Epithelial cell of prostate (primary cell): ENCODE results near the gene SLC22A16.
A peak's percentile ranks its signal among the peaks of the same experiment; 100 is the strongest.
"Not testable (repeated sequence)": the region's sequence is repeated elsewhere in the genome, so short reads cannot be mapped to it uniquely, and the experiment has no call there.

Source experiments
- DNase-seq: peaks from one replicate; pipeline ENCODE4 v3.0.0-alpha.2; 2011; ENCODE audit warnings: low read depth, low spot score
- H3K27ac ChIP-seq: fragments of 450-650 bp; 2 replicates; pipeline ENCODE4 v1.5.1; 2017; ENCODE audit warnings: mild to moderate bottlenecking

SLC22A16 gene

GRCh38 chr6:110457567-110458175, 18.7 kb downstream of the SLC22A16 start:
- H3K27ac ChIP-seq, DNase-seq: not testable (repeated sequence)

GRCh38 chr6:110456694-110457093, 19.7 kb downstream of the SLC22A16 start:
- H3K27ac ChIP-seq, result no peak overlapping the region
- DNase-seq, result no peak

- DNase-seq, result no peak
- H3K27ac ChIP-seq, result no peak overlapping the region
Measured at GRCh38 chr6:110449541-110449895, 26.9 kb downstream of the SLC22A16 start.

GRCh38 chr6:110448846-110449540, 27.4 kb downstream of the SLC22A16 start:
- no peak overlapping the region for H3K27ac ChIP-seq
- DNase-seq, result no peak

- peak; percentile 14 for DNase-seq
- no peak overlapping the region for H3K27ac ChIP-seq
Measured at GRCh38 chr6:110447761-110448160, 28.7 kb downstream of the SLC22A16 start.

- peak; percentile 73 for DNase-seq
- H3K27ac ChIP-seq, result no peak overlapping the region
Measured at GRCh38 chr6:110446405-110446804, 30.0 kb downstream of the SLC22A16 start.

- no peak for DNase-seq
- no peak overlapping the region for H3K27ac ChIP-seq
Measured at GRCh38 chr6:110440026-110440425, 36.4 kb downstream of the SLC22A16 start.

- no peak overlapping the region for H3K27ac ChIP-seq
Measured at GRCh38 chr6:110439356-110439755, 37.1 kb downstream of the SLC22A16 start.

GRCh38 chr6:110434961-110435602, 41.3 kb downstream of the SLC22A16 start:
- DNase-seq, result no peak

More at GRCh38 chr6:110439356-110439755, 37.1 kb downstream of the SLC22A16 start:
- DNase-seq, result no peak

GRCh38 chr6:110432285-110432900, 44.0 kb downstream of the SLC22A16 start:
- DNase-seq, result no peak
- no peak overlapping the region for H3K27ac ChIP-seq

More at GRCh38 chr6:110434961-110435602, 41.3 kb downstream of the SLC22A16 start:
- no peak overlapping the region for H3K27ac ChIP-seq

GRCh38 chr6:110430741-110431140, 45.7 kb downstream of the SLC22A16 start:
- no peak for DNase-seq
- H3K27ac ChIP-seq, result no peak overlapping the region

GRCh38 chr6:110430236-110430635, 46.2 kb downstream of the SLC22A16 start:
- no peak overlapping the region for H3K27ac ChIP-seq
- DNase-seq, result no peak

- DNase-seq, result no peak
Measured at GRCh38 chr6:110428153-110428552, 48.3 kb downstream of the SLC22A16 start.

GRCh38 chr6:110425816-110426215, 50.6 kb downstream of the SLC22A16 start:
- no peak for DNase-seq

More at GRCh38 chr6:110428153-110428552, 48.3 kb downstream of the SLC22A16 start:
- no peak overlapping the region for H3K27ac ChIP-seq

GRCh38 chr6:110422444-110422822, 54.0 kb downstream of the SLC22A16 start:
- H3K27ac ChIP-seq, result no peak overlapping the region
- no peak for DNase-seq

More at GRCh38 chr6:110425816-110426215, 50.6 kb downstream of the SLC22A16 start:
- no peak overlapping the region for H3K27ac ChIP-seq

- no peak for DNase-seq
Measured at GRCh38 chr6:110421749-110422443, 54.5 kb downstream of the SLC22A16 start.

GRCh38 chr6:110419028-110419739, 57.2 kb downstream of the SLC22A16 start:
- H3K27ac ChIP-seq, result no peak overlapping the region
- DNase-seq, result no peak

More at GRCh38 chr6:110421749-110422443, 54.5 kb downstream of the SLC22A16 start:
- no peak overlapping the region for H3K27ac ChIP-seq

GRCh38 chr6:110418594-110418993, 57.8 kb downstream of the SLC22A16 start:
- no peak overlapping the region for H3K27ac ChIP-seq
- DNase-seq, result no peak

GRCh38 chr6:110415086-110415916, 61.1 kb downstream of the SLC22A16 start, which contains the start of gene DDO:
Gene DDO, minus strand, starts transcription at chr6:110415575. Its CDS starts 2,113 bp downstream, at chr6:110413462.
- H3K27ac ChIP-seq, result no peak within 1 kb of the TSS

More at GRCh38 chr6:110415086-110415916, 61.1 kb downstream of the SLC22A16 start, which contains the start of gene DDO:
- DNase-seq, result no peak
